Lung microvascular endothelial cell (primary cell): ENCODE measurements around the gene LTBP4. TPM values are rescaled to one million over a fixed set of nuclear protein-coding genes. Genes with fewer than 3 reads are reported as not detected.
"Not testable (repeated sequence)": the region's sequence is repeated elsewhere in the genome, so short reads cannot be mapped to it uniquely, and the experiment has no call there.

ENCODE experiments used
- DNase-seq, 2 donors: peaks; one replicate each; pipeline versions ENCODE4 v3.0.0 to v3.0.0-alpha.2; 2010; ENCODE audit warnings: low read depth in 2 of 2
- total RNA-seq: library from RNA; depleted of rRNA; stranded (reverse); fragments of >200 nt; gene quantifications from 2 replicates; pipeline ENCODE4 v1.2.1, GENCODE V29; 2014

LTBP4 gene
- total RNA-seq, 1 donor from 2014 or later: 54.4 TPM

- no peak for DNase-seq
Observed at GRCh38 chr19:40625406-40626120, 24.4 kb downstream of the LTBP4 start.

DNA sequence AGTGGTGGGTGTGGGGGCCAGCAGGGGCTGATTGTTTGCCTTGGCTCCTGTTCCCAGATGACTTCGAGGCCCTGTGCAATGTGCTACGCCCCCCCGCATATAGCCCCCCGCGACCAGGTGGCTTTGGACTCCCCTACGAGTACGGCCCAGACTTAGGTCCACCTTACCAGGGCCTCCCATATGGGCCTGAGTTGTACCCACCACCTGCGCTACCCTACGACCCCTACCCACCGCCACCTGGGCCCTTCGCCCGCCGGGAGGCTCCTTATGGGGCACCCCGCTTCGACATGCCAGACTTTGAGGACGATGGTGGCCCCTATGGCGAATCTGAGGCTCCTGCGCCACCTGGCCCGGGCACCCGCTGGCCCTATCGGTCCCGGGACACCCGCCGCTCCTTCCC lies 25.7 kb downstream of the LTBP4 start:
- DNase-seq: no peak

DNA sequence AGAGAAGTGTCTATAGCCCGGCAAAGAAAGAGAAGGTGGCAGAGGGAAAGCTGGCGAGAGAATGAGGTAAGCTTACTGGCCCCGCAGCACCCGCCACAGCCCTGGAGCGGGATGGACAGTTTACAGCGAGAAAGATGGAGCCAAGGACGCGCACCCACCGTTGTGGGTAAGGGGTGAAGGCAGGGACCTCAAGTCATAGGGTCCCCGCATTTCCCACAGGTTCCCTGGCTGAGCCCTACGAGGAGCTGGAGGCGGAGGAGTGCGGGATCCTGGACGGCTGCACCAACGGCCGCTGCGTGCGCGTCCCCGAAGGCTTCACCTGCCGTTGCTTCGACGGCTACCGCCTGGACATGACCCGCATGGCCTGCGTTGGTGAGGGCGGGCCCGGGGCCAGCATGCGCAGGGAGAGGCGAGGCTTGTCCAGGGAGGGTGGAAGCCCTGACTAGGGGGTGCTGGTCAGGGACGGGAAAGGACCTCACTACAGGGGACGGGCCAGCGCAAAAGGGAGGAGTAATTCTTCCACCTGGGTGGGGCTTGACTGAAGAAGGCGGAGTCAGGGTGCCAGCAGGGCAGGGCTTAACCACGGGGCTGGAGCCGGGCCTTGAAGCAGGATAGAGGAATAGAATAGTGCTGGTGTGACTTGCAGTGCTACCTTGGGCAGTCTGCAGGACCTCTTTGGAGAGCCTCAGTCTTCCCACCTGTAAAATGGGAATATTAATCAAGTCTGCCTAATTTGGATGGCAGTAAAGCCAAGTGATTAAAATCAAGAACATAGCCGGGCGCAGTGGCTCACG lies 26.5 kb downstream of the LTBP4 start:
- DNase-seq: no peak

- no peak for DNase-seq
Observed at GRCh38 chr19:40629346-40629745, 28.2 kb downstream of the LTBP4 start.

- DNase-seq: no peak
Observed at GRCh38 chr19:40630571-40631160, 29.5 kb downstream of the LTBP4 start.

DNA sequence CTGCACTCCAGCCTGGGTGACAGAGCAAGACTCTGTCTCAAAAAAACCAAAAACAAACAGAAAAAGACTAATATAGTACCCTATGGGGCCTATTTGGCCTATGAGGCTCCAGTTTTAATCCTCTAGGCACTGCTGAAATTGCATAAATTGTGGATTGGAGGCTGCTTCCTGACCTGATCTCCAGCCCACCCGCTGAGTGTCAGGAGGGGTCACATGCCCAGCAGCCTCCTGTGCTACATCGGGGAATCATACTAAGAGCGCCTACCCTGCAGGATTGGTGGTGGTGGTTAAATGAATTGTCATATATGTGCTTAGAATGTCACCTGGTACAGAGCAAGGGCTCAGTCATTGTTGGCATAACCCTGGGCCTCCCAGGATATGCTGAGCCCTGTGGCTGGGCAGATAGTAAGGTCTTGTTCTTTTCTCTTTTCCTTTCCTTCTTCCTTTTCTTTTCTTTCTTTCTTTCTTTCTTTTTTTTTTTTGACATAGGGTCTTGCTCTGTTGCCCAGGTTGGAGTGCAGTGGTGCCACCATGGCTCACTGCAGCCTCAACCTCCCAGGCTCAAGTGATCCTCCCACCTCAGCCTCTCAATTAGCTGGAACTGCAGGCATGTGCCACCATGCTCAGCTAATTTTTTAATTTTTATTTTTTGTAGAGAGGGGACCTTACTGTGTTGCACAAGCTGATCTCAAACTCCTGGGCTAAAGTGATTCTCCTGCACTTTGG lies 31.3 kb downstream of the LTBP4 start:
- no peak for DNase-seq

DNA sequence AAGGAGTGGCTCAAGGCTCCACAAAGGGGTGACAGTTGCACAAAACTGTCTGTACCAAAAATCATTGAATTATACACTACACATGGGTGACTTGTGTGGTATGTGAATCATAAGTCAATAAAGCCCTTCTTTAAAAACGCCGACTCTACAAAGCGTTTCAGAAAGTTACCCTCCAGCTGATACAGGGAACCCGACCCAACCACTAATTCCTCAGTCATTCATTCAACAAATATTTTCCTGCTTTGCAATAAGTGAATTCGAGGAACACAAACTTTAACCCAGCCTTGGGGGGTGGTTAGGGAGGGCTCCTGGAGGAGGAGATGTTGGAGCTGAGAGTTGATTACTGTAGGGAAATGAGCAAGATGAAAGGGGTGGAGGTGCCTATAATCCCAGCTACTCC lies 32.0 kb downstream of the LTBP4 start:
- no peak for DNase-seq

- DNase-seq: no peak
Observed at GRCh38 chr19:40638327-40638726, 37.2 kb downstream of the LTBP4 start.

- no peak for DNase-seq
Observed at GRCh38 chr19:40639638-40639982, 38.4 kb downstream of the LTBP4 start.

- DNase-seq: no peak
Observed at GRCh38 chr19:40640744-40641143, 39.6 kb downstream of the LTBP4 start.

GRCh38 chr19:40641281-40641680 lies 40.1 kb downstream of the LTBP4 start:
- no peak for DNase-seq

DNA sequence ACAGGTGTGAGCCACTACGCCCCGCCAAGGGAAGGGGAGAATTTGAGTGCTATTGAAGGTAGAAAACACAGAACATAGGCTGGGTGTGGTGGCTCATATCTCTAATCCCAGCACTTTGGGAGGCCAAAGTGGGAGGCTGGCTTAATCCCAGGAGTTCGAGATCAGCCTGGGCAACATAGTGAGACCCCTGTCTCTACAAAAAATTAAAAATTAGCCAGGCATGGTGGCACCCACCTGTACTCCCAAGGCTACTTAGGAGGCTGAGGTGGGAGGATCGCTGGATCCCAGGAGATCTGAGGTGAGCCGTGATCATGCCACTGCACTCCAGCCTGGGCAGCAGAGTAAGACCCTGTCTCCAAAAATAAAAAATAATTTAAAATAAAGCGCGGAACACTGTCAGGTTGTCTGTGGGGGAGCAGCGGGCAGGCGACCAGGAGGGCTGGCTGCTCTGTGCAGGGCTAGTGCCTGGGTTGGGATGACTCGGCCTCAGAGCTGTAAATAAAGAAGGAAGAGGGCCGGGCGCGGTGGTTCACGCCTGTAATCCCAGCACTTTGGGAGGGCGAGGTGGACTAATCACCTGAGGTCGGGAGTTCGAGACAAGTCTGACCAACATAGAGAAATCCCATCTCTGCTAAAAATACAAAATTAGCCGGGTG lies 41.0 kb downstream of the LTBP4 start:
- no peak for DNase-seq

DNA sequence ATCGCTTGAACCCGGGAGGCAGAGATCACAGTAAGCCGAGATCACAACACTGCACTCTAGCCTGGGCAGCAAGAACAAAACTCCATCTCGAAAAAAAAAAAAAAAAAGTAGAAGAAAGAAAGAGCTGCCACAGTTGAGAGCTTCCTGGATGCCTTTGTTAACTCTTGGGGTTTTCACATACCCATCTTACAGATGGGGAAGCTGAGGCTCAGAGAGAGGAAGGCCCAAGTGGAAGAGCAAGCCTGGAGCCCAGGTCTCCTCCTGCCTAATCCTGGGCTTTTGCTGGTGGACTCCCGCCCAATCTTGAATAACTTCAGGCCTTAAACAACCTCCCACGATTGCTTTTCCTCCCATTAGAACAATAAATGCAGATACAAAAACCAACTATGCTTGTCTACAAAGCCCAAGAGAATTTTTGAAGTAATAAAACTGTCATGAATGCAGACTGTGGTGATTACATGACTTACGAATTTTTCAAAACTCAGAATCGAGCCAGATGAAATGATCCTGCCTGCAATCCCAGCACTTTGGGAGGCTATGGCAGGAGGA lies 41.7 kb downstream of the LTBP4 start:
- no peak for DNase-seq

GRCh38 chr19:40646743-40647254 lies 45.6 kb downstream of the LTBP4 start:
- no peak for DNase-seq

GRCh38 chr19:40649903-40650675 lies 48.9 kb downstream of the LTBP4 start:
- not testable (repeated sequence) for DNase-seq

DNA sequence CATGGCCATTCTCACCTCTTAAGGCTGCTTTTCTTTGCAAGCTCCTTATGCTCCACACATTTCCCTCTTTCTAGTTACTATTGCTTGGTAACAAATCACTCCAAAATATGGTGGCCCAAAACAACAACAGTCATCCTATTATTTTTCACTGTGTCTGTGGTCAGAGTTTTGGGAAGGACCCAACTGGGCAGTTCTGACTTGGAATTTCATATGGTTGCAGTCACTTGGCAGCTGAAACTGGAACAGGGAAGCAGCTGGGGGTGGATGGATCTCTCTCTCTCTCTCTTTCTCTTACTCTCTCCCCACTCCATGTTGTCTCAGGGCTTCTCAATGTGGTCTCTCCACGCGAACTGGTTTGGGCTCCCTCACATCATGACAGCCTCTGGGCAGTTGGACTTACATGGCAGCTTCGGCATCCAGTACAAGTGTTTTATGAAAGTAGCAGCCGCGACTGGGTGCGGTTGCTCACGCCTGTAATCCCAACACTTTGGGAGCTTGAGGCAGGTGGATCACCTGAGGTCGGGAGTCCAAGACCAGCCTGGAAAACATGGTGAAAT lies 49.7 kb downstream of the LTBP4 start:
- DNase-seq: no peak

DNA sequence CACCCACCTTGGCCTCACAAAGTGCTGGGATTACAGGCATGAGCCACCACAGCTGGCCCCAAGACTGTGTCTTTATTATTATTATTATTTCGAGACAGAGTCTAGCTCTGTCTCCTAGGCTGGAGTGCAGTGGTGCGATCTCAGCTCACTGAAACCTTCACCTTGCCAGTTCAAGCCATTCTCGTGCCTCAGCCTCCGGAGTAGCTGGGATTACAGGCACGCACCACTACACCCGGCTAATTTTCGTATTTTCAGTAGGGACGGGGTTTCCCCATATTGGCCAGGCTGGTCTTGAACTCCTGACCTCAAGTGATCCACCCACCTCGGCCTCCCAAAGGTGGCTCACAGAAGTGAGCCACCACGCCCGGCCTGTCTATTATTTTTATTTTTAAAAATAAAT lies 51.1 kb downstream of the LTBP4 start:
- DNase-seq: not testable (repeated sequence)

DNA sequence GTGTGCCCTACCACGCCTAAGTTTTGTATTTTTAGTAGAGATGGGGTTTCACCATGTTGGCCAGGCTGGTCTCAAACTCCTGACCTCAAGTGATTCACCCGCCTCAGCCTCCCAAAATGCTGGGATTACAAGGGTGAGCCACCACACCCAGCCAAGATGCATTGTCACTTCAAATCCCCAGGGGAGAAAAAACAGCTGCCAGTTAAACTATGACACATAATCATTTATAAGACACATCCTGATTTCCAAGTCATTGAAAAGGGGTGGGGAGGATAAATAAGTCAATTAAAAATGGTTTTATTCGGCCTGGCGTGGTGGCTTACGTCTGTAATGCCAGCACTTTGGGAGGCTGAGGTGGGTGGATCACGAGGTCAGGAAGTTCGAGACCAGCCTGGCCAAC lies 54.5 kb downstream of the LTBP4 start:
- DNase-seq: not testable (repeated sequence)

DNA sequence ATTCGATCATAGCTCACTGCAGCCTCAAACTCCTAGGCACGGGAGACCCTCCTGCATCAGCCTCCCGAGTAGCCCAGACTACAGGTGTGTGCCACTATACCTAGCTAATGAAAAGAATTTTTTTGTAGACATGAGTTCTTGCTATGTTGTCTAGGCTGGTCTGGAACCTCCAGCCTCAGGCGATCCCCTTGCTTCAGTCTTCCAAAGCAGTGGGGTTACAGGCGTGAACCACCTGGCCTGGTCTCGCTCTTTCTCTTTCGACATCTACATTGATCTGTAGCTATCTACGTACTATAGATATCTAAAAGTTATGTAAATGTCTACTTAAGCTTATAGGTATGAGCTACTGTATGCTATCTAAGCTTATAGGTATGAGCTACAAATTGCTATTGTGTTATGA lies 56.9 kb downstream of the LTBP4 start:
- DNase-seq: no peak

GRCh38 chr19:40659116-40659515 lies 57.9 kb downstream of the LTBP4 start:
- no peak for DNase-seq
